OCI-LY7 (cell line): ENCODE results near the gene EGFLAM.

Source experiments
- EZH2phosphoT487 ChIP-seq: fragments of 200-600 bp; sonication (generic); IDR thresholded peaks from 2 replicates; pipeline ENCODE4 v1.6.1; 2018; ENCODE audit warnings: low read depth, borderline replicate concordance, mild to moderate bottlenecking, mixed run types, antibody characterized with exemption, low read length, moderate library complexity, mixed read lengths
- TF ChIP-seq, protein P1 (sequence below): fragments of 200-600 bp; sonication (generic); conservative IDR thresholded peaks from 2 replicates; pipeline ENCODE4 v1.5.1; 2014; ENCODE audit warnings: mild to moderate bottlenecking, antibody characterized with exemption, low read length, moderate library complexity, mixed read lengths

DNA sequence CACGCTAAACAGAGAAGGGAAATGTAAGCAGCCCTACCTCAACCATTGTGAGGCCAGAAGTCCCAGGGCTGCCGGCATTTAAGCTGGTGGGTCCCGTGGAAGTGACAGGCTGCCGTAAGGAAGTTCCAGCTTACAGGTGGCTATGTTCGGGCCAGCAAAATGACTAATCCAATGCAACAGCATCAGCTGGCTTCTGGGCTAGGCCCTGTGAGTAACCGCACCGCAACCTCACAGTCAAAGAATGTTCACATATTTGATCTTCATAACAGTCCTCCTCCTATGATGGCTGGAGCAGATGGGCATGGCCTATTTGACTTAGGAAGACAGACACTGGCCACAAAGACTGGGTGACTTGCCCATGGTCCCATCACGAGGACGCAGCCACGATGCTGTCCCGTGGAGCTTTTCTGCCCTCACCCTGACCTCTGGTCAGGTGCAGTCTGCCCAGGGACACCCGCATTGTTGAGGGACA lies 209.9 kb downstream of the EGFLAM start:
- TF ChIP-seq, protein P1, sequence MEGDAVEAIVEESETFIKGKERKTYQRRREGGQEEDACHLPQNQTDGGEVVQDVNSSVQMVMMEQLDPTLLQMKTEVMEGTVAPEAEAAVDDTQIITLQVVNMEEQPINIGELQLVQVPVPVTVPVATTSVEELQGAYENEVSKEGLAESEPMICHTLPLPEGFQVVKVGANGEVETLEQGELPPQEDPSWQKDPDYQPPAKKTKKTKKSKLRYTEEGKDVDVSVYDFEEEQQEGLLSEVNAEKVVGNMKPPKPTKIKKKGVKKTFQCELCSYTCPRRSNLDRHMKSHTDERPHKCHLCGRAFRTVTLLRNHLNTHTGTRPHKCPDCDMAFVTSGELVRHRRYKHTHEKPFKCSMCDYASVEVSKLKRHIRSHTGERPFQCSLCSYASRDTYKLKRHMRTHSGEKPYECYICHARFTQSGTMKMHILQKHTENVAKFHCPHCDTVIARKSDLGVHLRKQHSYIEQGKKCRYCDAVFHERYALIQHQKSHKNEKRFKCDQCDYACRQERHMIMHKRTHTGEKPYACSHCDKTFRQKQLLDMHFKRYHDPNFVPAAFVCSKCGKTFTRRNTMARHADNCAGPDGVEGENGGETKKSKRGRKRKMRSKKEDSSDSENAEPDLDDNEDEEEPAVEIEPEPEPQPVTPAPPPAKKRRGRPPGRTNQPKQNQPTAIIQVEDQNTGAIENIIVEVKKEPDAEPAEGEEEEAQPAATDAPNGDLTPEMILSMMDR: no peak
- no peak for TF ChIP-seq EZH2phosphoT487
